HG02885 (cell line): Measurements from ENCODE around the gene EPHA2.

ENCODE experiments used
- ATAC-seq: cut with Tn5 transposase; IDR thresholded peaks from one replicate; pipeline ENCODE4 v1.9.1; 2021; ENCODE audit warnings: mild to moderate bottlenecking; ENCODE audit not compliant: unreplicated experiment, poor library complexity

Gene EPHA2

DNA sequence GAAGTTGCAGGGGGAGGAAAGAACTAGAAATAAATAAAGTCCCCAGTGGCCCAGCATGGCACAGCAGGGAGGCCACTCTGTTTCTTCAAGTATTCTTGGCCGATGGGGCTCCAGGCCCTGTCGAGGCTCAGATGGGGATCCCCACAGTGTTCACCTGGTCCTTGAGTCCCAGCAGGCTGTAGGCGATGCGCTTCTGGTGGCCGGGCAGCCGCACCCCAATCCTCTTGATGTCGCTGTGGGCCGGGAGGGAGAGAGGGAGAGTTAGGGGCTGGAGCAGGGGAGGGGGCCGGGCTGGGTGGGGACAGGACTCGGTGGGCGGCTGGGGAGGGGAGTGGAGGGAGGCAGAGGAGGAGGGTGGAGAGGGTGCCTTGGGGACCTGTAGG lies 30.8 kb downstream of the EPHA2 start:
- no peak for ATAC-seq

DNA sequence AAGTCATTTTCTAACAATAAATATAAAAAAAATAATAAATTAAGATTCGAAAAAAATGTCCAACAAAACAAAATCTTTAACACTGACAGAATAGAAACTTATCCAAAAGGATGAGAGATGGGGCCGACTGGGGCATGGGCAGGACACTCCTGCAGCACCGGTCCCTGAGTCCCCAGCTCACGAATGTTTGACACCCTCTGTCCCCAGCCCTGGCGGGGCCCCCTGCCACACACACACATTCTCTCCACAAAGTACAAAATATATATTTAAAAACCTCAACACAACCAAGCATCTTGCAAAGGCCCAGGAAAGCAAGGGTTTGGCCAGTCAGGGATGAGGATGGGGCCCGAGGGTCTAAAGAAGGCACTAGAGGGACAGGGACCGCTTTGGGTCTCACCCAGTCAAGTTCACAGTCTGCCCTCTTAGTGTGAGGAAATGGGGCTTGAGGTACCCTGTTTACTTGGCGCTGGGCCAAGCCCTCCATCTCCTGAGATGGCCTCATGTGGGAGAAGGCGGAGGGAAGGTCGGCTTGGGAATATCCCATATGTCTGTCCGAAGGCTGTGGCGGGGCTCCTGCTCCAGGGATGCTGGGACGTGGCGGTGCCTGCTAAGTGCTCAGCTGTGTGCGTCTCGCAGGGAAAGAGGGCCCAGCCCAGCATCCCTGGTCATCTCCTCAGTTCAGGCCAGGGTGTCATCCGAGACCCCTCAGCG lies 31.3 kb downstream of the EPHA2 start:
- no peak for ATAC-seq

DNA sequence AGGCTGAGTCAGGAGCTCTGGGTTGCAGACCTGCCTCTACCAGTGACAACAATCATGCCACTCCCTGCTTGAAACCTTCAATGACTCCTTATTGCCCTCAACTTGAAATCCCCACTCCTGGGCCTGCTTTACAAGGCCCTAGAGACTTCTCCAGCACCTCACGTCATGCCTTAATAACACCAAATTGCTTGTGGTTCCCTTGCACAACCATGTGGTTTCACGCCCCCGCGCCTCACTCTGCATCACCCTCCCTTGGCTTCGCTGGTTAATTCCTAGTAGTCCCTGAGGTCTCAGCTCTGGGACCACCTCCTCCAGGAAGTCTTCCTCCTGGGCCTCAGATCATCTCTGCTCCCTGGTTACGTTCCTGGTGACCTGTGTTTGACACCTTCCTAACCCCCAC lies 33.0 kb downstream of the EPHA2 start:
- no peak for ATAC-seq

DNA sequence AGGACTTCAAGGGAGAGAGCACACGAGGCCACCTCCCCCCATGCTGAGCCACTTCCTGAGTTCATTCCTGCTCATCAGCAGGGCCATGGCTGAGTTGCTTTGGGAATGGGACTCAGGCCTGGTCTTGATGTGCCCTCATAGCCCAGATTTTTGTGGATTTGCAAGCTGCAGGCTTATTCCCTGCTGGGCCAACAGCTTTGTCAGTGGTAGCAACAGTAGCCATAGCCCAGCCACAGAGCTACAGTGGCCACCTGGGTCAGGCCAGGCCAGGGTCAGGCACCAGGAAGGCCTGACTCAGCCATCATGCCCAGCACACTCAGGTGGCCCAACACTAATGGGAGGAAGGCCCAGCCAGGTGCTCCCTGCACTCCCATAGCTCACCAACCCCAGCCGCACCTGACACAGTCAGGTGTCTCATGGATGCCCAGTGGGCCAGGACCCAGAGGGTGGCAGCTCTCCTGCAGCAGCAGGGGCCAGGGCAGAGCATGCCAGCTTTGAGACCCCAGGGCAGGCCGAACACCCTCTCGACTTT lies 33.5 kb downstream of the EPHA2 start:
- ATAC-seq, result no peak

DNA sequence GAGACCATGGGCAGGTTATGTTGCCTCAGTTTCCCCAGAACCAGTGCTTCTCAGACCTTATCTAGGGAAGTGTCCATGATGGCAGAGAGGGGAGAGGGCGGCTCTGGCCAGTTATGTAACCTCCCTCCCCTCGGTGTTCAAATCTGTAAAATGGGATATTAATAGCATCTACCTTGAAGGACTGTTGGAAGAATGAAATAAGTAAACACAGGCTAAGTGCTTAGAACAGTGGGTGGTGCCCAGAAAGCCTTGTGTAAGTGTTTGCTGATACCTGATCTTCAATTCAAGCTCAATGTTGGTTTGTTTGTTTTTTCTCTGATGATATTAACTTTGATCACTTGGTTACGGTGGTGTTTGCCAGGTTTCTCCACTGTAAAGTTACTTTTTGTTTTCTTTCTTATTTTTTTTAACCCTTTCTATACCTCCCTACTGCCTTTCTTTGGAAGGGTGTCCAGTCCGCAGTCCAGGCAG lies 34.9 kb downstream of the EPHA2 start:
- no peak for ATAC-seq

DNA sequence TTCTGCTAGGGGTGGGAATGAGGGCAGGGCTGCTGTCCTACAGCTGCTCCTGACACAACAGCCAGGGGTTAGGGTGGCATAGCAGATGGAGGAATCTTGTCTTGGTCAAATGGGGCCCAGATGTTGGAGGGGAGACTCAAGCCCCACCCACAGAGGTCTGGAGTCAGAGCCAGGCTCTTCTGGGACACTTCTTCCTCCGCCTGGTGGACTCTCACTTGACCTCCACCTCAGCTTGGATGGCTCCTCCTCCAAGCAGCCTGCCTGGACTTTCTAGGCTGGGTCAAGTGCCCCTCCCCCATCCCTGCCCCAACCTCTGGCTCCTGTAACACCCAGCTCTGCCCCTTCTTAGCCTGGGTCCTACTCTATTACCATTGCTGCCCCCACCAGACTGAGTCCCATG lies 35.5 kb downstream of the EPHA2 start:
- no peak for ATAC-seq

DNA sequence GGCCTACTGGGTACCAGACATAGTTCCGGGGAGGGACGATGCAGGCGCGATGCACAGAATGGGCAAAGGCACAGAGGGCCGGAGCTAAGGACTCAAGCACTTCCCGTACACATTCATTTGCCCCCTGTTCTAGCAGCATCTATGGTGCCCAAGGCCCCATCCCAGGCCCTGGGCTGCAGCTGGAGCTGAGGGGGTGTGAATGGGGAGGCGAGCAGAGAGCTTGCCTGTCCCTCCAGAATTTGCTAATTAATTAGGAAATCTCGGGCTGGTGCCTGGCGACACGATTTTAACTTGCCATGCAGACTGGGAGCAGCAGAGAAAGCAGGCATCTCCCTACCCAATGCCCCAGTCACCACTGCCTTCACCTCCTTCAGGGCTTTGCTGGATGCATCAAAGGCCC lies 35.9 kb downstream of the EPHA2 start:
- no peak for ATAC-seq

DNA sequence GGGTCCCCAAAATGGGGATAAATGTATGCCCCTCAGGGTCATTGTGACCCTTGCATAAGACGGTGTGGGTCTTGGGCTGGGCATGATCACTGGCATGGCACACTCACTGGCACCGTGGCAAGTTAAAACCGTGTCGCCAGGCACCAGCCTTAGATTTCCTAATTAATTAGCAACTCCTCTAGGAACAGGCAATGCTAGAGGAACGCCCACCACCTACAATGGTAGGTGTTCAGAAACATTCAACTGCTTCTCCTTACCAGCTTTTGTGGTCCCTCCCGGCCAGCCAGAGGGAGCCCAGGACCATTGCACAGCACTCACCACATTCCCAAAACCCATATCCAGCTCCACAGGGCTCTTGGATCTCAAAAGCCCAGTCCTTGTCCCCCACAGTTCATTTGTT lies 36.4 kb downstream of the EPHA2 start:
- no peak for ATAC-seq

DNA sequence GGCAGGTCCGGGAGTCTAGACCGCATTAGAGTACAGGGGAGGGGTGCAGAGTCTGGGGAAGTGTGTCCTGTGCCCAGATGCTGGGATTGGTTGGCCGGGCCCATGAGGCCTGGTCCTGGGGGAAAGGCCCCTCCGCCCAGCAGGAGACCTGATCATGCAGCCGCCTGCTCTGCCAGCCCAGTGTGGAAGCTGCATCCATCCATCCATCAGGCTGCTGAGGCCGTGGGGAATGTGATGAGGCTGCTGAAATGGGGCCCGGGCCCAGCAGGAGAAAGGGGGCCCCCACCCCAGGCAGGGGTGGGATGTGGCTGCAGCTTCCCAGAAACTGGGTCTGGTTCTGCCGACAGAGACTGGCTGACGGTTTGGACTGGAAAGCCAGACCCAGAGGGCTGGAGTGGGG lies 37.2 kb downstream of the EPHA2 start:
- ATAC-seq, result no peak

DNA sequence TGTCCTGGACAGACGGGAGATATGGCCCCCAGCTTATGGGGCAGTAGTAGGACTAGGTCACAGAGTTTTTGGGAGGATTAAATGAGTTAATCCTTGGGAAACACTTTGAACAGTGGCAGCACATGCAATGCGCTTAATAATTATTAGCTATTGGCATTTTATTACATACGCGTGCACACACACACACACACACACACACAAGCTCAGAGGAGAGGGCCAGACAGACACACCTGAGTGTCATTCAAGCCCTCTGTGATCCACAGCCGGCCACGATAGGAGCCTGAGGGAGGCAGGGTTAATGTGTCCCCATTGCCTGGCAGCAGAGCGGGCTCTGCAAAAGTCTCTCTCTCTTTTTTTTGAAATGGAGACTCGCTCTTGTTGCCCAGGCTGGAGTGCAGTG lies 37.9 kb downstream of the EPHA2 start:
- no peak for ATAC-seq

DNA sequence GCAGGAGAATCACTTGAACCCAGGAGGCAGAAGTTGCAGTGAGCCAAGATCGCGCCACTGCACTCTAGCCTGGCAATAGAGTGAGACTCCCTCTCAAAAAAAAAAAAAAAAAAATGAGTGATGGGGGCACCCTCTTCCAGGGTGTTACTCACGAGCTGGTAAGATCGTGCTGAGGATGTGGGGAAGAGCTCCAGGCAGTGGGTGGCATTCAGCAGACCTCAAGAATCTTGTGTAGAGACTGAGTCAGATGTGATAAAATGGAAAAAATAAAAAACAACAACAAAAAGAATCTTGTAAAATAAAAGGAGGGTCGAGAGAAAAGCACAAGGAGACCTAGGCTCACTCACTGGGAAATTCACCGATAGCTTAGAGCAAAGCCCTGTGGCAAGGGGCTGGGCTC lies 38.5 kb downstream of the EPHA2 start:
- no peak for ATAC-seq

DNA sequence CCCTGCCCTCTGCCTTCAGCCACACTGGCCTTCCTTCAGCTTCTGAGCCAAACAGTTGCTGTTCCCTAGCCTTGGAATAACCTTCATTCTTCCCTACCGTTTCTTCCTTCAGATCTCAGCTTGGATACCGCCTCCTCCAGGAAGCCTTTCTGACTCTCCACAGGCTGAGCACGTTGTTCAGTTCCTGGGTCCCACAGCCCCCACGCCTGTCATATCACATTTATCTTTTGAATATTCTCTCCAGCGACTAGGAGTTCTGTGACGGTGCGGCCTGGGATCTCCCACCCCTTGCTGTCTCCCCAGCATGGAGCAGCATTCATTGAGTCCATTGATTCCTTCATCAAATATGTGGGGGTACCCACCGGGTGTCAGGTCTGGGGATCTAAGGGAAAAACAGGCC lies 39.2 kb downstream of the EPHA2 start:
- no peak for ATAC-seq

DNA sequence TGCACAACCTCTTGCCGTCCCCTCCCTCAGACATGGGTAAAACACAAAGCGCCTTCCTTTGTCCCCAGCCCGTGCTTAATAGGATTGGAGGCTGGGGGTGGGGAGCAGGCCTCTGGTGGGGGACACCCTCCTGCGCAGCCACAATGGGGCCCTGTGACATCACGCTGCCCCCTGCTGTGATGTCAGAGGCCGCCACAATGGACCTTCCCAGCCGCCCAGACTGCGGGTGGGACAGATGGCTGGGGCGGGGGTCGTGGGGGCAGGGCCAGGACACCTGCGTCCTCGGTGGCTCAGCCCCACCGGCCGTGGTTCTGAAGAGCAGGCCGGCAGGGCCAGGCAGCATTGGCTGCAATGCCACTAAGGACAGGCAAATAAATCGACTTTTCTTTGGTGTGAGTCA lies 39.9 kb downstream of the EPHA2 start:
- ATAC-seq, result no peak

DNA sequence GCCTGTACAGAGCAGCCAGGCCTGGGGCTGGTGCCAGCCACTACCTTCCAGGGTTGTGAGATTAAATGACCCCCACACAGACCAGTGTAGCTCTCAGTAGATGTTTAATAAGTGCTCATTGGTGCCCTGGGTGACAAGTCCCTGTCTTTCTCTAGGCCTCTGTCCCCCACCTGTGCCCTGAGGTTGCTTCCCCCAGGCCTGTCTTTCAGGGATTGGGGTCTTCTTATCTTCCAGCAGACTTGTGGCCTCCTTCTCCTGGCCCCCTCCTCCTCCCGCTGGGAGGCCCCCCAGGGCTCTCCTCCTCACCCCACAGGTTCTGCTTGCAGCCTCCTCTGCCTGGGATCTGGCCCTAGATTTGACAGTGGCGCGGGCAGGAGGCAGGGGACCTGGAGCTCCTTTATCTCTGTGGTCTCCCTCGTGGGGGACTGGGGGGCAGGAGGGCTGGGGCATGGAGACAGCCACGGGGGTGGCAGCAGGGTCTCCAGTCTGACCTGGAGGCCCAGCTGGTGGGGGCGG lies 40.3 kb downstream of the EPHA2 start:
- no peak for ATAC-seq

DNA sequence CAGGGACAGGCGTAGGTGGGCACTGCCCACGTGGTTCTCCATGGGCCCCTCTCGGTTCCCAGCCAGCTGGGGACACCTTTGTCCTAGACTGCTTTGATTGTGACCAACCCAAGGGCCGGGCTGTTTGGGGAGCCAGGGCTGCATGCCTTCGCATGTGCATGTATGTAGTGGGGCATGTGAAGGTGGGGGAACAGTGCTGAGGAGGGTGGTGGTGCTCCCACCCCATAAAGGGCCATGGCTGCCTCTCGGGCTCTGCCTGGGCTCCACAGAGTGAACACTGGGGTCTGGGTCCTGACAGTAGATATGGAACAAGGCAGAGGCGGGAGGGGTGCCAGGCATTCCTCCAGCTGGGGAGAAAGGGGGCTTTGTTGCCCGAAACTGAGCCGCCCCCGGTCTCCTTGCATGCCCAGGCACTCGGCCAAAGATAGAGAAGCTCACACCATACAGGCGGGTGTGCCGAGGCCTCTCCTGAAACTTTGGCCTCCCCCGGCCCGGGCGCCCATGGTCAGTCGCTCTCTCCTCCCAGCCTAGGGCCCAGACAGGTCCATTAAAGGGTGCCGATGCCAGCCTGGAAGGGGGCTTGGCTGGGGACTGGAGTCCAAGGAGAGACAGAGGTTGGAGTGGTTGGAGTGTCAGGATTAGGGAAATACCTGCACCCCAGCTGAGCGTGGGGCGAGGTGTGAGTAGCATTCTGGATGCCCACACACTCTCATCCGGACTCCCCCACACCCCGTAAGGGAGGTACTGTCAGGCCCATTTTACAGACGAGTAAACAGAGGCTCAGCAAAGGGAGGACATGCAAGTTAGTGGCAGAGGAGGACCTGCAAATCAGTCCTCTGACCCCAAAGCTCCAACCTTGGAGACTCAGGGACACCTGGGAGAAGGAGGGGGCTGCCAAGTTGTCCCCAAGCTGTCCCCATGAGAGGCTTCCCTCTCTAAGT lies 41.1 kb downstream of the EPHA2 start:
- no peak for ATAC-seq

DNA sequence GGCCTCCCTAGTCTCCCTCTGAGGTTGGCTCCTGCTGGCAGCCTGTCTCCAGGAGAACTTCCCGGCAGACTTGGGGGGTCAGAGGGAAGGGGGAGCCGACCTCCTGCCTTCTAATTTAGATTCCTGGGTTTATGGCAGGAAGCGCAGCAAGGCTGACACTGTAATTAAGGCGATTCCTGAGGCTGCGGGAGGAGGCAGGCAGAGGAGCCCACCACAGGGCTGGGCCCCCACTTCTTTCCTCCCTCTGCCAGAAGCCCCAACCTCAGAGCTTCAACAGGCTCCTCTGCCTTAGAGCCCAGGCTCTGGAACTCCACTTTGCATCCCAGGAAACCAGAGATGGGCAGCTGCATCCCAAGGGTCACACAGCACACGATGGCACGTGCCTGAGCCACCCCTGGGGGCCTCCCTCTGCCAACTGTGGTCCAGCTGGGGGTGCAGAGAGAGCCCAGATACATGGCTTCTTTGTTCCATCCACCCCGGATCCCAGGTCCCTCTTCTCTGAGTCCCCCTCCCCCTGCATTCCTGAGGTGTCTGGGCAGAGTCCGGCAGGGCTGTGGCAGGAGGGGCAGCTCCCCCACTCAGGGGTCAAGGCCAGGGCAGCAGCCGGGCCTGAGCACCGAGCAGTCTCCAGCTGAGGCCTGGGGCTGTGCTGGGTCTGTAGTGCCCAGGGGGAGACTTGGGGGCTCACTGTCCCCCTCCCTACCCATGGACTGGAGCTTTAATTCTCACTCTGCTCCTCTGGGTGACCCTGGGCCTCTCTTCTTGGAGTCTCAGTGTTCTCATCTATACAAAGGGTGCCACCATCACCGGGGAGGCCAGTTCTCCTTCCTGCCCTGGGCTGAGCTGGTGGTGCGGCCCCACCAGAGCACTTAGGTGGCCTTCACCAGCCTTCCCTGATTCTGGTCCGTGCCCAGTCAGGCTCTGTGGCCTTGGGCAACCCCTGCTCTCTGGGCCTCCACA lies 43.0 kb downstream of the EPHA2 start:
- ATAC-seq, result no peak

DNA sequence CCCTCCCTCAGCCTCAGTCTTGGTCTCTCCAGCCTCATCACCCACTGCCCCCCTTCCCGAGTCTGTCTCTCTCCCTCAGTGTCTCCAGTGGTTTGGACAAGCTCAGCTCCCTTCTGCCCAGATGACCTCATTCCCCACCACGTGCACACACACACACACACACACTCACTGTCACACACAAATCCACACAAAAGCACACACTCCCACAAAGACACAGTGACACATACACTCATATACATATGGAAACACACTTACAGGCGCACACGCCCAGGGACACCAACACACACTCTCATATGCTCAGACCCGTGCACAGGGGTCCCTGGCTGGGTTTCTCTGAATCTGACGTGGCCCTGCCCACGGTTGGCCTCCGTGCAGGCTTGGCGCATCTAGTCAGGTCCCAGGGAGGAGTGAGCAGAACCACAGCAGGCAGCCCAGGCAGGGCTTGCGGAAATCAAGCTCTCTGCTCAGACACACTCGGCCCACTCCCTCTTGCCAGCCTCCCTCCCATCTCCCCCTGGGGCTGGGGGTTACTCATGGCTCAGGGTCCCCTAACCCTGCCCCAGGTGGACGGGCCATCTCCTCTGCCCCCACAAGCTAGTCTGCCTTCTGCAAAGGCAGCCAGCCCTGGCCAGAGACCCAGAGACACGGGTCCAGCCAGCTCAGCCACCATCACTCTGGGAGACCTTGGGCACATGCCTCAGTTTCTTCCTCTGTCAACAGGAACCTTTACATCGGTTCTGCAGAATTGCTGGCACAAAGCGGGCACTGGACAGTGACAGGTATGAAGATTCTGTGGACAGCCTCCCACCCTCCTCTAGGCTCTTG lies 43.9 kb downstream of the EPHA2 start:
- no peak for ATAC-seq

DNA sequence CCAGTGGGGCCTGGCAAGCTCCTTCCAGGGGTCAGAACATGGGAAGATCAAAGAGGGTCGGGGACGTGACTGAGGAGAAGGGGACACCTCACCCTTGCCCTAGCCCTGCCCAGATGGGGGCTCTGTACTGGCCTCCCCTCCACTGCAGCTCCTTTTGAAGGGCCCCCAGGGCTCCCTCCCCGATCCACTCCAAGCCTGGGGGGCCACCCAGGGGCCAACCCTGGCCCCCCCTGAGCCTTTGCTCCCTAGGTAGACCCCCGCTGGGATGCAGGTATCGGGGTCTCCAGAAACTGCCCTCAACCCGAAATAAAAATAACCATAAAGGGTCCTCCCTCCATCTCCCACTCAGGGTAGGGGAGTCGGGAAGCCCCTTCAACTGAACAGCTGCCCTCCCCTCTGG lies 45.0 kb downstream of the EPHA2 start:
- no peak for ATAC-seq

DNA sequence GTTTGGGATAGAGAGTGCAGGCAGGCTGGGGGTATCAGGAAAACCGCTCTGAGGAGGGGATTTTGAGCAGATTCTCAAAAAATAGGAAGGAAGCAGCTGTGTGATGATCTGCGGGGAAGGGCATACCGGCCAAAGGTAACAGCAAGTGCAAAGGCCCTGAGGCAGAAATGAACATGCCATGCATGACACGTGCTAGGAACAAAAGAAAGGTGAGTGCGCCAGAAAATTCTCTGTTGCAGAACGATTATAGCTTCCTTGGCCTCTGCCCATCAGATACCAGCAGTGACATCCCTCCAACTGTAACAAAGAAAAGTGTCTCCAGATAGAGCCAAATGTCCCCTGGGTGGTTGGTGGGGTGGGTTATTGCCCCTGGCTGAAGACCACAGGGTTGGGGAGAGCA lies 45.4 kb downstream of the EPHA2 start:
- ATAC-seq, result no peak
